GM18526 (cell line): Measurements from ENCODE around the gene VTN.

Experiments
- POLR2A ChIP-seq: IDR thresholded peaks from 3 replicates; pipeline ENCODE4 v1.6.1; 2011; ENCODE audit not compliant: insufficient read length; ENCODE audit errors: extremely low read depth

VTN gene

GRCh38 chr17:28385037-28385400 is 14.9 kb upstream of the VTN start:
- TF ChIP-seq POLR2A: no peak

GRCh38 chr17:28384281-28385036 is 14.4 kb upstream of the VTN start:
- TF ChIP-seq POLR2A: peak; percentile 44

GRCh38 chr17:28381141-28381825 is 11.2 kb upstream of the VTN start:
- no peak for TF ChIP-seq POLR2A

- TF ChIP-seq POLR2A: no peak
Observed at GRCh38 chr17:28379814-28380801, 10.0 kb upstream of the VTN start.

GRCh38 chr17:28372945-28373274 is 2.8 kb upstream of the VTN start:
- no peak for TF ChIP-seq POLR2A

- no peak for TF ChIP-seq POLR2A
Observed at GRCh38 chr17:28372203-28372944, 2.3 kb upstream of the VTN start.

- no peak for TF ChIP-seq POLR2A
Observed at GRCh38 chr17:28371245-28372202, 1.4 kb upstream of the VTN start, which contains the start of gene SARM1. SARM1 (plus strand) TSS chr17:28371694; CDS start chr17:28372033, 339 bp downstream.

- TF ChIP-seq POLR2A: no peak
Observed at GRCh38 chr17:28370744-28371103, 617 bp upstream of the VTN start.

- TF ChIP-seq POLR2A: no peak
Observed at GRCh38 chr17:28369684-28370034, 448 bp downstream of the VTN start.

- TF ChIP-seq POLR2A: no peak
Observed at GRCh38 chr17:28368915-28369683, 1.0 kb downstream of the VTN start.

GRCh38 chr17:28368306-28368831 is 1.7 kb downstream of the VTN start:
- no peak for TF ChIP-seq POLR2A

GRCh38 chr17:28367641-28368305 is 2.3 kb downstream of the VTN start:
- no peak for TF ChIP-seq POLR2A
